ENCODE measurements around the gene KRT25. TPM values are rescaled to one million over a fixed set of nuclear protein-coding genes. Genes with fewer than 3 reads are reported as not detected.

KRT25 gene
- total and polyA plus RNA-seq, 2 donors (not counting 3 experiments of a cell fraction or from before 2014, with no cell fraction given) = not detected

DNA sequence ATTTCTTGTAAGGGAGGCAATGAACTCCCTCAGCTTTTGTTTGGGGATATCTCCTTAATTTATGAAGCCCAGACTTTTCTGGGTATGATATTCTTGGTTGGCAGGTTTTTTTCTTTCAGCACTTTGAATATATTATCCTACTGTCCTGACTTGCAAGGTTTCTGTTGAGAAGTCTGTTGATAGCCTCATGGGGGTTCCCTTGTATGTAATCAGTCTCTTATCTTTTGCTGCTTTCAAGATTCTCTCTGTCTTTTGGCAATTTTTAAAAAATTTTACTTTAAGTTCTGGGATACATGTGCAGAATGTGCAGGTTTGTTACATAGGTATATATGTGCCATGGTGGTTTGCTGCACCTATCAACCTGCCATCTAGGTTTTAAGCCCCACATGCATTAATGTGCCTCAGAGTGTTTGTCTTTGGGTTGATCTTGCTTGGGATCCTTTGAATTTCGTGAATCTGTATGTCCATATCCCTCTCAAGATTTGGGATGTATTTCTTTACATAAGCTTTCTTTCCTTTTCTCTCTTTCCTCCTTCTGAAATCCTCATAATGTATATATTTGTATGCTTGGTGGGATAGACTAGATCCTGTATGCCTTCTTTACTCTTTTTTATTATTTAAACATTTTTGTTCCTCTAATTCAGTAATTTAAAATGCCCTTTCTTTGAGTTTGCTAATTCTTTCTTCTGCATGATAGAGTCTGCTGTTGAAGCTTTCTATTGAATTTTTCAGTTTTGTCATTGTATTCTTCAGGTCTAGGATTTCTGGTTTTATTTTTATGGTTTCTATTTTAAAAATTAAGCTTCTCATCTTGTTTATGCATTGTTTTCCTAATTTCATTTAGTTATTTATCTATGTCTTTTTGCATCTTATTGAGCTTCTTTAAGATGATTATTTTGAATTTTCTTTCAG, 5.2 kb upstream of the KRT25 start:
- POLR2A ChIA-PET = no interaction called here
- dilution Hi-C loops (cut with MboI; ENCODE audit: extremely low pct_ligation_motif_present, low sequenced_read_pairs) = no loop called here
- Histone ChIP-seq H3K27ac (ENCODE audit: insufficient read depth, low read depth, low read length) (no peak overlapping the region), H3K9me3 (replicated peaks; ENCODE audit: control insufficient read depth, insufficient read depth, low read length) (no peaks in the 10 kb centered on the region), H3K27me3 (ENCODE audit: control insufficient read depth in 2 of 2, insufficient read depth in 2 of 2, low read length in 2 of 2) (peaks cover 0 to 2% of the 10 kb centered on the region in 2 experiments), H3K4me2 (ENCODE audit: insufficient read depth, low read length) (no peak overlapping the region), H3K4me1 (ENCODE audit: control insufficient read depth, extremely low read depth, insufficient read depth, low read length) (no peaks in the 10 kb centered on the region), H2AFZ (ENCODE audit: low read depth, low read length) (no peak overlapping the region), H3K9ac (replicated peaks; ENCODE audit: extremely low read depth, insufficient read depth, low read length) (no peak overlapping the region), H3K79me2 (ENCODE audit: control insufficient read depth, insufficient read depth, low read length) (no peaks in the 10 kb centered on the region), H4K20me1 (replicated peaks; ENCODE audit: control insufficient read depth, extremely low read depth, insufficient read depth, low read length) (no peaks in the 10 kb centered on the region), H3K9me1 (replicated peaks; ENCODE audit: control insufficient read depth, extremely low read depth, insufficient read depth, low read length) (no peaks in the 10 kb centered on the region), H3K4me3 (replicated peaks in 1 of 3; ENCODE audit: insufficient read depth in 1 of 3, low read depth in 1 of 3, low read length in 3 of 3) (no peak overlapping the region), H3K36me3 (ENCODE audit: control insufficient read depth in 2 of 2, extremely low read depth in 1 of 2, insufficient read depth in 2 of 2, low read length in 2 of 2) (no peaks in the 10 kb centered on the region)
- TF ChIP-seq GATA2 (IDR thresholded peaks at IDR 0.05; ENCODE audit: insufficient read depth, insufficient read length, low read depth, low read length) (no peak), MYC (IDR thresholded peaks at IDR 0.05; ENCODE audit: low read depth, low read length) (no peak)
- no peak for DNase-seq (ENCODE audit: low read depth, low spot score)
- FAIRE-seq = no peak
- BruUV-seq (replicated peaks) = no TSS peak
- intact Hi-C loops (cut with micrococcal nuclease) = no loop called here
- CTCF ChIA-PET = no interaction called here

DNA sequence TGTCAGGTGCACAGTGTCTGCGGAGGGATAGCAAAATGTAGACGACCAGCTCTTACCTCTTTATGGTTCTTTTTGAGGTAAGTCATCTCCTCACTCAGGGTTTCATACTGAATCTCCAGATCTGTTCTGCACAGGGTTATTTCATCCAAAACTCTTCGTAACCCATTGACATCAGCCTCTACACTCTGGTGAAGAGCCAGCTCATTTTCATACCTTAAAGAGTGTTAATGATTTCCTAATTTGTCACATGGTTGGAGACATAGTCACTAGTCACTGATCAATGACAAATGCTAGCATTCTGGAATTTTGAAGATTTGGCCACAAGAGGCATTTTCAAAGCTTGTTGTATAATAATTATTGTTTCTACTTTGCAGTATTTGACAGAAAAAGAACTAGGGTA, 1.3 kb downstream of the KRT25 start:
- no peak for TF ChIP-seq GATA2 (IDR thresholded peaks at IDR 0.05; ENCODE audit: insufficient read depth, insufficient read length, low read depth, low read length)
- TF ChIP-seq POLR2AphosphoS5 (IDR thresholded peaks at IDR 0.05; ENCODE audit: insufficient read depth, low read depth, low read length) = no peak
- TF ChIP-seq FOS (IDR thresholded peaks at IDR 0.05; ENCODE audit: borderline replicate concordance, insufficient read depth, low read length) = no peak
- TF ChIP-seq, protein P1, sequence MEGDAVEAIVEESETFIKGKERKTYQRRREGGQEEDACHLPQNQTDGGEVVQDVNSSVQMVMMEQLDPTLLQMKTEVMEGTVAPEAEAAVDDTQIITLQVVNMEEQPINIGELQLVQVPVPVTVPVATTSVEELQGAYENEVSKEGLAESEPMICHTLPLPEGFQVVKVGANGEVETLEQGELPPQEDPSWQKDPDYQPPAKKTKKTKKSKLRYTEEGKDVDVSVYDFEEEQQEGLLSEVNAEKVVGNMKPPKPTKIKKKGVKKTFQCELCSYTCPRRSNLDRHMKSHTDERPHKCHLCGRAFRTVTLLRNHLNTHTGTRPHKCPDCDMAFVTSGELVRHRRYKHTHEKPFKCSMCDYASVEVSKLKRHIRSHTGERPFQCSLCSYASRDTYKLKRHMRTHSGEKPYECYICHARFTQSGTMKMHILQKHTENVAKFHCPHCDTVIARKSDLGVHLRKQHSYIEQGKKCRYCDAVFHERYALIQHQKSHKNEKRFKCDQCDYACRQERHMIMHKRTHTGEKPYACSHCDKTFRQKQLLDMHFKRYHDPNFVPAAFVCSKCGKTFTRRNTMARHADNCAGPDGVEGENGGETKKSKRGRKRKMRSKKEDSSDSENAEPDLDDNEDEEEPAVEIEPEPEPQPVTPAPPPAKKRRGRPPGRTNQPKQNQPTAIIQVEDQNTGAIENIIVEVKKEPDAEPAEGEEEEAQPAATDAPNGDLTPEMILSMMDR (IDR thresholded peaks at IDR 0.05; ENCODE audit: extremely low read depth in 1 of 2, insufficient read depth in 1 of 2, low read depth in 1 of 2, low read length in 2 of 2) = no peak
- no peak for TF ChIP-seq EZH2 (IDR thresholded peaks at IDR 0.05; ENCODE audit: borderline replicate concordance, low read depth, low read length, severe bottlenecking)
- no peak for TF ChIP-seq POLR2A (IDR thresholded peaks at IDR 0.05; ENCODE audit: low read depth, low read length)
- TF ChIP-seq, protein P2, sequence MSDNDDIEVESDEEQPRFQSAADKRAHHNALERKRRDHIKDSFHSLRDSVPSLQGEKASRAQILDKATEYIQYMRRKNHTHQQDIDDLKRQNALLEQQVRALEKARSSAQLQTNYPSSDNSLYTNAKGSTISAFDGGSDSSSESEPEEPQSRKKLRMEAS (IDR thresholded peaks at IDR 0.05; ENCODE audit: insufficient read depth, insufficient read length) = no peak
- TF ChIP-seq JUN (IDR thresholded peaks at IDR 0.05; ENCODE audit: borderline replicate concordance, insufficient read depth, insufficient read length, low read depth) = no peak
- TF ChIP-seq MYC (IDR thresholded peaks at IDR 0.05; ENCODE audit: low read depth, low read length) = no peak
- Histone ChIP-seq H3K4me1 (ENCODE audit: control insufficient read depth, extremely low read depth, insufficient read depth, low read length) (no peaks in the 10 kb centered on the region), H3K79me2 (ENCODE audit: control insufficient read depth, insufficient read depth, low read length) (no peaks in the 10 kb centered on the region), H3K4me3 (replicated peaks in 1 of 3; ENCODE audit: insufficient read depth in 1 of 3, low read depth in 1 of 3, low read length in 3 of 3) (no peak overlapping the region), H3K27me3 (ENCODE audit: control insufficient read depth in 2 of 2, insufficient read depth in 2 of 2, low read length in 2 of 2) (no peaks in the 10 kb centered on the region), H3K9me1 (replicated peaks; ENCODE audit: control insufficient read depth, extremely low read depth, insufficient read depth, low read length) (no peaks in the 10 kb centered on the region), H3K36me3 (ENCODE audit: control insufficient read depth in 2 of 2, extremely low read depth in 1 of 2, insufficient read depth in 2 of 2, low read length in 2 of 2) (no peaks in the 10 kb centered on the region), H4K20me1 (replicated peaks; ENCODE audit: control insufficient read depth, extremely low read depth, insufficient read depth, low read length) (no peaks in the 10 kb centered on the region), H2AFZ (ENCODE audit: low read depth, low read length) (no peak overlapping the region), H3K4me2 (ENCODE audit: insufficient read depth, low read length) (no peak overlapping the region), H3K9me3 (replicated peaks; ENCODE audit: control insufficient read depth, insufficient read depth, low read length) (no peaks in the 10 kb centered on the region), H3K27ac (ENCODE audit: insufficient read depth, low read depth, low read length) (no peak overlapping the region), H3K9ac (replicated peaks; ENCODE audit: extremely low read depth, insufficient read depth, low read length) (no peak overlapping the region)
- ChIA-PET CTCF (no interaction called here), POLR2A (no interaction called here)
- FAIRE-seq = no peak
- no TSS peak for BruUV-seq (replicated peaks)
- intact Hi-C loops (cut with micrococcal nuclease) (no loop called here), dilution Hi-C loops (cut with MboI; ENCODE audit: extremely low pct_ligation_motif_present, low sequenced_read_pairs) (no loop called here)
- DNase-seq (ENCODE audit: low read depth, low spot score) = no peak

Measured in endothelial cell of umbilical vein (primary cell).